A204.1 (cell line): ENCODE results near the gene TEK.
"Not testable (repeated sequence)": the region's sequence is repeated elsewhere in the genome, so short reads cannot be mapped to it uniquely, and the experiment has no call there.

Source experiments
- FAIRE-seq: peaks from 2 replicates; lab custom pipeline; 2012; peaks lifted over from hg19 to GRCh38; lab: Jason Lieb, UNC

TEK gene

GRCh38 chr9:27182421-27182820 is 73.4 kb downstream of the TEK start:
- FAIRE-seq = no peak

- FAIRE-seq = no peak
Measured at GRCh38 chr9:27183131-27183530, 74.1 kb downstream of the TEK start.

- no peak for FAIRE-seq
Measured at GRCh38 chr9:27183701-27184100, 74.7 kb downstream of the TEK start.

GRCh38 chr9:27184556-27185351 is 75.7 kb downstream of the TEK start:
- FAIRE-seq = no peak

GRCh38 chr9:27188426-27188825 is 79.4 kb downstream of the TEK start:
- no peak for FAIRE-seq

- FAIRE-seq = no peak
Measured at GRCh38 chr9:27189426-27189825, 80.4 kb downstream of the TEK start.

- no peak for FAIRE-seq
Measured at GRCh38 chr9:27192291-27192960, 83.4 kb downstream of the TEK start.

GRCh38 chr9:27193886-27194285 is 84.9 kb downstream of the TEK start:
- no peak for FAIRE-seq

GRCh38 chr9:27194401-27195091 is 85.5 kb downstream of the TEK start:
- no peak for FAIRE-seq

GRCh38 chr9:27195191-27195590 is 86.2 kb downstream of the TEK start:
- FAIRE-seq = no peak

- no peak for FAIRE-seq
Measured at GRCh38 chr9:27196383-27196782, 87.4 kb downstream of the TEK start.

- FAIRE-seq = no peak
Measured at GRCh38 chr9:27198190-27198589, 89.2 kb downstream of the TEK start.

GRCh38 chr9:27202056-27202455 is 93.0 kb downstream of the TEK start:
- FAIRE-seq = no peak

- no peak for FAIRE-seq
Measured at GRCh38 chr9:27203783-27204182, 94.8 kb downstream of the TEK start.

- no peak for FAIRE-seq
Measured at GRCh38 chr9:27204578-27204977, 95.6 kb downstream of the TEK start.

- FAIRE-seq = no peak
Measured at GRCh38 chr9:27205198-27205597, 96.2 kb downstream of the TEK start.

GRCh38 chr9:27206041-27206440 is 97.0 kb downstream of the TEK start:
- FAIRE-seq = no peak

GRCh38 chr9:27209034-27209433 is 100.0 kb downstream of the TEK start:
- FAIRE-seq = no peak

- no peak for FAIRE-seq
Measured at GRCh38 chr9:27210588-27210987, 101.6 kb downstream of the TEK start.

GRCh38 chr9:27212191-27212590 is 103.2 kb downstream of the TEK start:
- no peak for FAIRE-seq

GRCh38 chr9:27212621-27213020 is 103.6 kb downstream of the TEK start:
- FAIRE-seq = no peak

- FAIRE-seq = no peak
Measured at GRCh38 chr9:27227192-27227591, 118.2 kb downstream of the TEK start.

- not testable (repeated sequence) for FAIRE-seq
Measured at GRCh38 chr9:27239648-27240047, 130.6 kb downstream of the TEK start.
